ENCODE data around the gene SCLY.

DNA sequence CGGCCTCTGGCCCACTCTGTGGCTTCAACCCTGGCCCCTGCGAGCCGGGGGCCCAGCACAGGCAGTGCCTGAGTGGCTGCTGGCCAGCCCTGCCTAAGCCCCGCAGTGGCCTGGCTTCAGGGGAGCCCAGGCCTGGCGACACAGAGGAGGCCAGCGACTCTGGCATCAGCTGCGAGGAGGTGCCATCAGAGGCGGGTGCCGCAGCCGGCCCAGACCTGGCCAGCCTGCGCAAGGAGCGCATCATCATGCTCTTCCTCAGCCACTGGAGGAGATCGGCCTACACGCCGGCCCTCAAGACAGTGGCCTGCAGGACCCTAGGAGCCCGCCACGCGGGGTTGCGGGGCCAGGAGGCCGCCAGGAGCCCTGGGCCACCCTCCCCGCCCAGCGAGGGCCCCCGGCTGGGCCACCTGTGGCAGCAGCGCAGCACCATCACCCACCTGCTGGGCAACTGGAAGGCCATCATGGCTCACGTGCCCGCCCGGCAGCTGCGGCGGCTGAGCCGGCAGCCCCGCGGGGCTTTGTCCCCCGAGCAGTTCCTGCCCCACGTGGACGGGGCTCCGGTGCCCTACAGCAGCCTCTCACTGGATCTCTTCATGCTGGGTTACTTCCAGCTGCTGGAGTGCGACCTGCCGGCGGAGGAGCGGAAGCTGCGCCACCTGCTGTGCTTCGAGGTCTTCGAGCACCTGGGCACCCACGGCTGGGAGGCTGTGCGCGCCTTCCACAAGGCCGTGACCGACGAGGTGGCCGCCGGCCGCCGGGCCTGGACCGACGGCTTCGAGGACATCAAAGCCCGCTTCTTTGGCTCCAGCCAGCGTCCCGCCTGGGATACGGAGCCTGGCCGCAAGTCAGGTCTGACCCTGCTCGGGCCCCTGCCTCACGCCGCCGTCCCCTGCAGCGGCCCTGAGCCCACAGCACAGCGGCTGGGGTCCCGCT lies 70.2 kb downstream of the SCLY start:
- TF ChIP-seq, protein P1, sequence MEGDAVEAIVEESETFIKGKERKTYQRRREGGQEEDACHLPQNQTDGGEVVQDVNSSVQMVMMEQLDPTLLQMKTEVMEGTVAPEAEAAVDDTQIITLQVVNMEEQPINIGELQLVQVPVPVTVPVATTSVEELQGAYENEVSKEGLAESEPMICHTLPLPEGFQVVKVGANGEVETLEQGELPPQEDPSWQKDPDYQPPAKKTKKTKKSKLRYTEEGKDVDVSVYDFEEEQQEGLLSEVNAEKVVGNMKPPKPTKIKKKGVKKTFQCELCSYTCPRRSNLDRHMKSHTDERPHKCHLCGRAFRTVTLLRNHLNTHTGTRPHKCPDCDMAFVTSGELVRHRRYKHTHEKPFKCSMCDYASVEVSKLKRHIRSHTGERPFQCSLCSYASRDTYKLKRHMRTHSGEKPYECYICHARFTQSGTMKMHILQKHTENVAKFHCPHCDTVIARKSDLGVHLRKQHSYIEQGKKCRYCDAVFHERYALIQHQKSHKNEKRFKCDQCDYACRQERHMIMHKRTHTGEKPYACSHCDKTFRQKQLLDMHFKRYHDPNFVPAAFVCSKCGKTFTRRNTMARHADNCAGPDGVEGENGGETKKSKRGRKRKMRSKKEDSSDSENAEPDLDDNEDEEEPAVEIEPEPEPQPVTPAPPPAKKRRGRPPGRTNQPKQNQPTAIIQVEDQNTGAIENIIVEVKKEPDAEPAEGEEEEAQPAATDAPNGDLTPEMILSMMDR (IDR thresholded peaks at IDR 0.05), result no peak
- no peak for TF ChIP-seq POLR2A (IDR thresholded peaks at IDR 0.05)
- no peak for TF ChIP-seq POLR2AphosphoS5 (IDR thresholded peaks at IDR 0.05)
- no peak for TF ChIP-seq EP300 (IDR thresholded peaks at IDR 0.05)
